Activated naive CD8-positive, alpha-beta T cell treated with anti-CD3 and anti-CD28 coated beads for 36 hours (primary cell): ENCODE results near the gene WDR33. TPM values are rescaled to one million over a fixed set of nuclear protein-coding genes. Genes with fewer than 3 reads are reported as not detected.

Experiments
- DNase-seq: peaks from one replicate; pipeline ENCODE4 v3.0.0; 2021
- H3K27ac Mint-ChIP-seq: one replicate; pipeline ENCODE4 v1.8.0; 2022; ENCODE audit warnings: mild to moderate bottlenecking, moderate library complexity, mixed read lengths
- H3K27me3 Mint-ChIP-seq: one replicate; pipeline ENCODE4 v1.8.0; 2022; ENCODE audit warnings: mild to moderate bottlenecking, mixed read lengths
- H3K36me3 Mint-ChIP-seq: one replicate; pipeline ENCODE4 v1.8.0; 2021; ENCODE audit warnings: mild to moderate bottlenecking, mixed read lengths
- H3K4me1 Mint-ChIP-seq: one replicate; pipeline ENCODE4 v1.8.0; 2021; ENCODE audit warnings: mixed read lengths
- H3K4me3 Mint-ChIP-seq: one replicate; pipeline ENCODE4 v1.8.0; 2022; ENCODE audit warnings: mild to moderate bottlenecking, moderate library complexity, mixed read lengths
- H3K9me3 Mint-ChIP-seq: one replicate; pipeline ENCODE4 v1.8.0; 2022; ENCODE audit warnings: mixed read lengths
- total RNA-seq, 2 experiments: library from RNA; stranded (reverse); gene quantifications; one replicate each; pipeline ENCODE4 v1.2.3, GENCODE V29; 2021

The WDR33 gene
- total RNA-seq, 2 experiments from 2014 or later = 76.5 to 82.5 TPM

- Mint-ChIP-seq H3K27me3 (no peaks in the 10 kb centered on the region), H3K4me3 (no peak overlapping the region), H3K4me1 (peaks cover 8% of the 10 kb centered on the region), H3K9me3 (no peaks in the 10 kb centered on the region), H3K36me3 (peaks cover 20% of the 10 kb centered on the region), H3K27ac (no peak overlapping the region)
- no peak for DNase-seq
Observed at GRCh38 chr2:127726158-127726880, 84.7 kb downstream of the WDR33 start.

- Mint-ChIP-seq H3K9me3 (no peaks in the 10 kb centered on the region), H3K36me3 (peaks cover 40% of the 10 kb centered on the region), H3K27ac (no peak overlapping the region), H3K27me3 (no peaks in the 10 kb centered on the region), H3K4me3 (no peak overlapping the region), H3K4me1 (peaks cover 8% of the 10 kb centered on the region)
- no peak for DNase-seq
Observed at GRCh38 chr2:127722807-127723206, 88.2 kb downstream of the WDR33 start.

GRCh38 chr2:127721978-127722355 lies 89.0 kb downstream of the WDR33 start:
- H3K9me3 Mint-ChIP-seq = no peaks in the 10 kb centered on the region
- H3K4me3 Mint-ChIP-seq = no peak overlapping the region
- H3K27ac Mint-ChIP-seq = peak overlapping the region; percentile 34
- peaks cover 8% of the 10 kb centered on the region for H3K4me1 Mint-ChIP-seq
- no peak for DNase-seq
- H3K36me3 Mint-ChIP-seq = peaks cover 40% of the 10 kb centered on the region
- no peaks in the 10 kb centered on the region for H3K27me3 Mint-ChIP-seq

- H3K27me3 Mint-ChIP-seq = no peaks in the 10 kb centered on the region
- H3K4me3 Mint-ChIP-seq = no peak overlapping the region
- no peaks in the 10 kb centered on the region for H3K9me3 Mint-ChIP-seq
- DNase-seq = no peak
- peaks cover 43% of the 10 kb centered on the region for H3K36me3 Mint-ChIP-seq
- H3K27ac Mint-ChIP-seq = peak overlapping the region; percentile 34
- H3K4me1 Mint-ChIP-seq = peaks cover 8% of the 10 kb centered on the region
Observed at GRCh38 chr2:127721311-127721977, 89.5 kb downstream of the WDR33 start.

GRCh38 chr2:127719301-127720218 lies 91.4 kb downstream of the WDR33 start:
- Mint-ChIP-seq H3K9me3 (no peaks in the 10 kb centered on the region), H3K4me3 (no peak overlapping the region), H3K27ac (no peak overlapping the region), H3K36me3 (peaks cover 37% of the 10 kb centered on the region), H3K4me1 (peaks cover 8% of the 10 kb centered on the region), H3K27me3 (no peaks in the 10 kb centered on the region)
- no peak for DNase-seq

GRCh38 chr2:127718271-127718670 lies 92.7 kb downstream of the WDR33 start:
- no peak for DNase-seq
- no peaks in the 10 kb centered on the region for H3K9me3 Mint-ChIP-seq
- H3K4me3 Mint-ChIP-seq = no peak overlapping the region
- no peaks in the 10 kb centered on the region for H3K27me3 Mint-ChIP-seq
- H3K4me1 Mint-ChIP-seq = peaks cover 8% of the 10 kb centered on the region
- H3K27ac Mint-ChIP-seq = no peak overlapping the region
- peaks cover 36% of the 10 kb centered on the region for H3K36me3 Mint-ChIP-seq

- no peak overlapping the region for H3K4me3 Mint-ChIP-seq
- DNase-seq = no peak
- no peak overlapping the region for H3K27ac Mint-ChIP-seq
- no peaks in the 10 kb centered on the region for H3K27me3 Mint-ChIP-seq
- no peaks in the 10 kb centered on the region for H3K9me3 Mint-ChIP-seq
- H3K36me3 Mint-ChIP-seq = peaks cover 21% of the 10 kb centered on the region
- H3K4me1 Mint-ChIP-seq = no peaks in the 10 kb centered on the region
Observed at GRCh38 chr2:127715778-127716449, 95.1 kb downstream of the WDR33 start.

GRCh38 chr2:127713562-127713961 lies 97.4 kb downstream of the WDR33 start:
- no peak for DNase-seq
- no peaks in the 10 kb centered on the region for H3K4me1 Mint-ChIP-seq
- H3K36me3 Mint-ChIP-seq = peaks cover 7% of the 10 kb centered on the region
- H3K27me3 Mint-ChIP-seq = no peaks in the 10 kb centered on the region
- no peak overlapping the region for H3K27ac Mint-ChIP-seq
- no peak overlapping the region for H3K4me3 Mint-ChIP-seq
- H3K9me3 Mint-ChIP-seq = no peaks in the 10 kb centered on the region

GRCh38 chr2:127712999-127713398 lies 98.0 kb downstream of the WDR33 start:
- no peak for DNase-seq
- H3K4me1 Mint-ChIP-seq = no peaks in the 10 kb centered on the region
- no peak overlapping the region for H3K4me3 Mint-ChIP-seq
- peaks cover 5% of the 10 kb centered on the region for H3K36me3 Mint-ChIP-seq
- H3K27ac Mint-ChIP-seq = no peak overlapping the region
- H3K9me3 Mint-ChIP-seq = no peaks in the 10 kb centered on the region
- H3K27me3 Mint-ChIP-seq = no peaks in the 10 kb centered on the region

- H3K36me3 Mint-ChIP-seq = peaks cover 18% of the 10 kb centered on the region
- no peak overlapping the region for H3K4me3 Mint-ChIP-seq
- no peak for DNase-seq
- H3K4me1 Mint-ChIP-seq = peaks cover 13% of the 10 kb centered on the region
- no peak overlapping the region for H3K27ac Mint-ChIP-seq
- no peaks in the 10 kb centered on the region for H3K27me3 Mint-ChIP-seq
- H3K9me3 Mint-ChIP-seq = no peaks in the 10 kb centered on the region
Observed at GRCh38 chr2:127709336-127709735, 101.6 kb downstream of the WDR33 start.

GRCh38 chr2:127707890-127708648 lies 102.9 kb downstream of the WDR33 start:
- no peak for DNase-seq
- Mint-ChIP-seq H3K4me1 (peaks cover 17% of the 10 kb centered on the region), H3K27ac (no peak overlapping the region), H3K27me3 (no peaks in the 10 kb centered on the region), H3K9me3 (no peaks in the 10 kb centered on the region), H3K36me3 (peaks cover 24% of the 10 kb centered on the region), H3K4me3 (no peak overlapping the region)

- no peak overlapping the region for H3K4me3 Mint-ChIP-seq
- H3K36me3 Mint-ChIP-seq = peaks cover 32% of the 10 kb centered on the region
- peak overlapping the region; percentile 72 for H3K27ac Mint-ChIP-seq
- DNase-seq = no peak
- peaks cover 25% of the 10 kb centered on the region for H3K4me1 Mint-ChIP-seq
- H3K9me3 Mint-ChIP-seq = no peaks in the 10 kb centered on the region
- no peaks in the 10 kb centered on the region for H3K27me3 Mint-ChIP-seq
Observed at GRCh38 chr2:127706215-127706990, 104.6 kb downstream of the WDR33 start.

- Mint-ChIP-seq H3K4me3 (no peak overlapping the region), H3K27ac (peak overlapping the region; percentile 43), H3K27me3 (no peaks in the 10 kb centered on the region), H3K36me3 (peaks cover 36% of the 10 kb centered on the region), H3K9me3 (no peaks in the 10 kb centered on the region), H3K4me1 (peaks cover 27% of the 10 kb centered on the region)
- DNase-seq = no peak
Observed at GRCh38 chr2:127705391-127706065, 105.4 kb downstream of the WDR33 start.
